ENCODE measurements around the gene NINJ1. TPM values are rescaled to one million over a fixed set of nuclear protein-coding genes. Genes with fewer than 3 reads are reported as not detected.
A peak's percentile ranks its signal among the peaks of the same experiment; 100 is the strongest.

NINJ1 gene
- total and polyA plus RNA-seq, 5 experiments from 2014 or later, result 33.8 to 97.6 (median 78.5) TPM

DNA sequence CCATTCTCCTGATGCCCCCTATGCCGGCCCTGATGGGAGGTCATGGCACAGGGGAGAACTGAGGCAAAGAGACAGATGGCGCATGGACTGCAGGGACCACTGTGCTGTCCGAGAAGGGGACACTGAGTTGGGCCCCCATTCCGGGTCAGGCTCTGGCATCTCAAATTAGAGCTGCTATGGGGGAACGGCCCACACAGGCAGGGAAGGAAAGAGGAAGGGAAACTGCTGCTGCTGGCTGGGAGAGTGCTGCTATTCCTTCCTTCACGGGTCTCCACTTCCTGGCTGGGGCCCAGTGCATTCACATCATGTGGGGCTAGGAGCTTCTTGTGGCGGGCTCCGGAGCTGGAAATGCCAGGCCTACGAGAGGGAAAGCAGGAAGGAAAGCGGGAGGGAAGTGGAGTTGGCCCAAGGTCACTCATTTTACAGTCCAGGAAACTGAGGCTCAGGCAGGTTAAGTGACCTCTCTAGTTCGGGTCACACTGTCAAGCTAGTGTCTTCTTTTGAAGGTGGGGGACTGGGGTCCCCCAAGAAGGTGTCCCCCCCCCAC, 39.3 kb downstream of the NINJ1 start:
- Mint-ChIP-seq H3K4me3 (peak overlapping the region; percentile 73 to 91 (median 87)), H3K9me3 (peaks cover 0 to 2% (median 0%) of the 10 kb centered on the region in 9 donors), H3K4me1 (peaks cover 42 to 79% (median 70%) of the 10 kb centered on the region in 4 donors), H3K27me3 (no peaks in the 10 kb centered on the region), H3K36me3 (peaks cover 0 to 3% (median 0%) of the 10 kb centered on the region in 3 donors), H3K27ac (peak overlapping the region; percentile 91 to 98 (median 97))
- DNase-seq (peak in 3 of 10 donors; percentile 20 to 38 (median 36)), ATAC-seq (no peak)
- POLR2A ChIA-PET, result interaction anchor here (0.5 to 12.1 kb wide), 20 partner anchors 12 to 392 kb away, joined by 3 to 221 read pairs (median 6); partner anchors contain the start of gene NINJ1

DNA sequence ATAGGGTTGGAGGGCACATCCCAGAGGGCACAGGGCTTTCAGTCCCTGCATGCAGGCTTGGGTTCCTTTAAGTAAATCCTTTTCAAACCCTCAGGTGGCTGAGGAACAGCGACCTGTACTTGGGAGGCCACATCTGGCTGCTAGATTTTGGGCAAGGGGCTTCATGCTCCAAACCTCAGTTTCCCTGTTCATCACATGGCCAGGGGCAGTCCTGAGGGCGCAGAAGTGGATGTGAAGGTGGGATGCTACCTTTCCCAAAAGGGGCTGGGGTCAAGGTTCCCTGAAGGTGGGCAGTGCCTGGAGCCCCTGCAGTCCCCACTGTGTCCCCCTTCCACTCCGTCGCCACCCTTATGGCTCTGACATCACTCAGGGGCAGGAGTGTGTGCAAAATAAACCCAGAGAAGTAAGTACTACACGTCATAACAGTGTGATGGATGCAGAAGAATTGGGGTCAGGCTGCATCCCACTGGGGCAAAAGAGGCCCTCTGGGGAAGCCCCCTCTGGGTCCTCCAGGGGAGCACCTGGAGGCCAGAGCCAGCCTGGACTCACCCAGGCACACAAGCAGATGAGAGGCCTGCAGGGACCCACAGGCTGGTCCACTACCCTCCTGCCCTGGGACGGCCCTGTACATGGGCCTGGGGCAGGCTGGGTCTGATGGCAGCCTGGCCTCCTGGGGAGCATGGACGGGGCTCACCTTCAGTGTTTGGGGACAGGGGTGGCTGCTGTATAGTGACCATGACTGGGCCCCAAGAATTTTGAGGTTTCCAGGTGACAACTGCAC, 40.0 kb downstream of the NINJ1 start:
- Mint-ChIP-seq H3K27ac (peak overlapping the region; percentile 91 to 98 (median 97)), H3K4me3 (peak overlapping the region; percentile 73 to 91 (median 87)), H3K9me3 (peaks cover 0 to 2% (median 0%) of the 10 kb centered on the region in 9 donors), H3K36me3 (peaks cover 0 to 3% (median 0%) of the 10 kb centered on the region in 3 donors), H3K27me3 (no peaks in the 10 kb centered on the region), H3K4me1 (peaks cover 42 to 79% (median 63%) of the 10 kb centered on the region in 4 donors)
- DNase-seq (peak in 1 of 10 donors; percentile 62), ATAC-seq (no peak)
- POLR2A ChIA-PET, result interaction anchor here (1.0 to 12.1 kb wide), 12 partner anchors 11 to 81 kb away, joined by 3 to 221 read pairs (median 11); partner anchors contain the start of gene NINJ1

DNA sequence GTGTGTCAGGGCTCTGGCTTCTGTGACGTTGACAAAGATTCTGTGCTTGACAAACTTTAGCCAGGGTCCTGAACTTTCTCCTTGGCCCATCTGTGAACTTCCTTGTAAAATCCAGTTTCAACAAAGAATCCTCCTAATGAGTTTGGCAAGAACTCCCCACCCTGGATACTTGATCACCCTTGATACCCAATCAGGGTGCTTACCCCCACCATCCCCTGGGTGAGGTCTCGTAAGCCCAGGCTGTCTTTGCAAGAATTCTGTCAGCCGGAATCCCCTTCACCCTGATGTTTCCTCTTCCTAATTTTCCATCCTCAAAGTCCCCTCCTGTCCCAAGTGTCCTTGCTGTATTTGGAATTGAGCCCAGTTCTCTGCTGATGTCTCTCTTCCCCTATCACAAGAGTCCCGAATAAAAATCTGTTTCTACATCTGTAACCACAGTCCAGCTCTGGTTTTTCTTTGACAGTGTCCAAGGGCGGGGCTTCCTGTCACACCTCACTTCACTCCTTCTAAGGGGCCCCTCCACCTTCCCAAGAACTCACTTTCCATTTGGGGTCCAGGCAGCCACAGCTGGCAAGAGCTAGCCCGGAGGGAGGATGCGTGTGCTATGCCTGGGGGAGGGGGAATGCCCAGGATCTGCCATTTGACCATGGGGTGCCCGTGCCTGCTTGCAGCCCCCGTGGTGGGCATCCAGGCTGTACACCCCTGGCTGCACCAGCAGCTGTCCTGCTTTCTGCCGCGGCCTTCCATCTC, 40.7 kb downstream of the NINJ1 start:
- Mint-ChIP-seq H3K36me3 (peaks cover 0 to 7% (median 0%) of the 10 kb centered on the region in 3 donors), H3K27me3 (no peaks in the 10 kb centered on the region), H3K4me3 (peak overlapping the region; percentile 3 to 87 (median 62)), H3K4me1 (peaks cover 42 to 77% (median 58%) of the 10 kb centered on the region in 4 donors), H3K27ac (peak overlapping the region; percentile 91 to 98 (median 97)), H3K9me3 (peaks cover 0 to 2% (median 0%) of the 10 kb centered on the region in 9 donors)
- ATAC-seq (no peak), DNase-seq (peak in 1 of 10 donors; percentile 60)
- POLR2A ChIA-PET, result interaction anchor here (1.0 to 12.1 kb wide), 7 partner anchors 10 to 81 kb away, joined by 3 to 221 read pairs (median 7); partner anchors contain the start of gene NINJ1

DNA sequence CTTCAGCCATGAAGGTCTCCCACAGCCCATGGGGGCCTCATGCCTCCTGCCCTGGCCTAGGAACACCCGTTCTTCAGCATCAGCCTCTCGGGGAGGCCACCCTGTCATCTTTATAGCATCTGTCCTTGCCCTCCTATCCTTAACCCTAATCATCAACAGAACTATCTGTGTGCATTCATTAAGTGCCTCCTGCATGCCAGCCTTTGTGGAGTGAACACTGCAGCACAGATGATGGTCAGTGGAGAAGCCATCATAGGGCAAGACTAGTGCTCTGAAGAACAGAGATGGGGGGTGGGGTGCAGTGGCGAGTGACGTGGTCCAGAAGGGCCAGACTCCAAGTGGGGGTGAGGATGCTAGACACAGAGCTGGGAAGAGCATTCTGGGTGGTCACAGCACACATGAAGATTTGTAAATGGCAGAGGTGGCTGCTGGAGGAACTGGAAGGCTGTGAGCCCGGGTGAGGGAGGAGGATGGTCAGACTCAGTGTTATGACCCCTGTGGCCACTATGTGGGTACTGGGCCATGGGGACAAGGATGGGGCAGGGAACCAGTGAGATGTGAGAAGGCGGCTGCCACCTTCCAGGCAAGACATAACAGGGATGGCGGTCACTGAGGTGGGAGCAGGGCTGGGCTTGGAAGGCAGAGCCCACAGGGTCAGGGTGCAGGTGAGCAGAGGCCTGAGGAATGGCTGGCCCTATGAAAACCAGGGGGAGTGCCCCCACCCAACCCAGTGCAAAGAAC, 41.6 kb downstream of the NINJ1 start:
- POLR2A ChIA-PET, result interaction anchor here (1.0 to 12.1 kb wide), 7 partner anchors 9 to 72 kb away, joined by 3 to 221 read pairs (median 7); no protein-coding TSS in a partner anchor
- Mint-ChIP-seq H3K4me1 (peaks cover 34 to 68% (median 49%) of the 10 kb centered on the region in 4 donors), H3K9me3 (peaks cover 0 to 2% (median 0%) of the 10 kb centered on the region in 9 donors), H3K36me3 (peaks cover 0 to 13% (median 0%) of the 10 kb centered on the region in 3 donors), H3K27me3 (no peaks in the 10 kb centered on the region), H3K27ac (peak overlapping the region; percentile 77 to 98 (median 97)), H3K4me3 (peak overlapping the region in 7 of 10 donors; percentile 15 to 83 (median 40))
- DNase-seq (peak in 1 of 10 donors; percentile 24), ATAC-seq (no peak)

DNA sequence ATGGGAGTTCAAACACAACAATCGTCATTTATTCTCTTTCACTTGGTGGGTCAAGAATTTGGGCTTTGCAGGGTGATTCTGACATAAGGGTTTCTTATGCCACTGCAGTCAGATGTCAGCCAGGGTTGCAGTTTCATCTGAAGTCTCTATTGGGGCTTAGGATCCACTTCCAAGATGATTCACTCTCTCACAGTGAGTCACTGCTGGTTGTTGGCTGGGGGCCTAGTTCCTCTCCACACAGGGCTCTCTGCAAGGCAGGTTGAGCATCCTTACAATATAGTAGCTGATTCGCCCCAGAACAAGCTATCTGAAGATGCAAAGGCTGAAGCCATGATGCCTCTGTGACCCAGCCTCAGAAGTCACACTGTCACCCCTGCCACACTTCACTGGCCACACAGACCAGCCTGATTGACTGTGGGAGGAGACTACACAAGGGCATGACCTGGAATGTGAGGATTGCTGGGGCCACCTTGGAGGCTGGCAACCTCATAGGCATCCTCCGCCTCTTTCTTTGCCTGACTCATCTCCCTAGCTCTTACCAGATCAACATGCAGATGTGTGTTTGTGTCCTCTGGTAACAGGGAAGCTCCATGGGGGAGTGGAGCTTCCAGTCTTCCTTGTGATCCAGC, 42.5 kb downstream of the NINJ1 start:
- peak overlapping the region; percentile 1 to 98 (median 94) for H3K27ac Mint-ChIP-seq
- H3K27me3 Mint-ChIP-seq, result no peaks in the 10 kb centered on the region
- peaks cover 30 to 64% (median 44%) of the 10 kb centered on the region in 4 donors for H3K4me1 Mint-ChIP-seq
- POLR2A ChIA-PET, result interaction anchor here (0.6 to 12.1 kb wide), 8 partner anchors 14 to 240 kb away, joined by 3 to 221 read pairs (median 4); no protein-coding TSS in a partner anchor
- H3K4me3 Mint-ChIP-seq, result no peak overlapping the region
- peaks cover 0 to 22% (median 3%) of the 10 kb centered on the region in 3 donors for H3K36me3 Mint-ChIP-seq
- peaks cover 0 to 2% (median 0%) of the 10 kb centered on the region in 9 donors for H3K9me3 Mint-ChIP-seq
- ATAC-seq (no peak), DNase-seq (peak in 2 of 10 donors; percentile 39 to 45)

DNA sequence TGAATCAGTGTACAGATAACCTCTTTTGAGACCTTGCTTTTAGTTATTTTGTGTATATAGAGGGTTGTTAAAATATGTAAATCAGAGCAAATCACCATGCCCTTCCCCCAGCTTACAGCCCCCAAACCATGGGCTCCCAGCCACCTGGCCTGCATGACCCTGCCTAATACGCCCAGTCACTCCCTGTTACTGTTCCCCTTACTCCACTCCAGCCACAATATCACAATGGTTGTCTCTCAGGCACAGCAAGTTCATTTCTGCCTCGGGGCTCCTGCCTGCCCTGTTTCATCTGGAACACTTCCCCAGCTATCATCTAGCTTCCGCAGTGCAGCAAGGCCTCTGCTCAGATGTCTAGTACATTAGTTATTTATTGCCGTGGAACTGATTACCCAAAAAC, 43.0 kb downstream of the NINJ1 start:
- peaks cover 0 to 27% (median 5%) of the 10 kb centered on the region in 3 donors for H3K36me3 Mint-ChIP-seq
- peaks cover 30 to 65% (median 45%) of the 10 kb centered on the region in 4 donors for H3K4me1 Mint-ChIP-seq
- peak overlapping the region; percentile 24 to 93 (median 78) for H3K27ac Mint-ChIP-seq
- H3K27me3 Mint-ChIP-seq, result no peaks in the 10 kb centered on the region
- peaks cover 0 to 2% (median 0%) of the 10 kb centered on the region in 9 donors for H3K9me3 Mint-ChIP-seq
- POLR2A ChIA-PET, result interaction anchor here (0.6 to 12.1 kb wide), 7 partner anchors 16 to 239 kb away, joined by 3 to 221 read pairs (median 5); no protein-coding TSS in a partner anchor
- DNase-seq (peak in 1 of 10 donors; percentile 9), ATAC-seq (no peak)
- no peak overlapping the region for H3K4me3 Mint-ChIP-seq

DNA sequence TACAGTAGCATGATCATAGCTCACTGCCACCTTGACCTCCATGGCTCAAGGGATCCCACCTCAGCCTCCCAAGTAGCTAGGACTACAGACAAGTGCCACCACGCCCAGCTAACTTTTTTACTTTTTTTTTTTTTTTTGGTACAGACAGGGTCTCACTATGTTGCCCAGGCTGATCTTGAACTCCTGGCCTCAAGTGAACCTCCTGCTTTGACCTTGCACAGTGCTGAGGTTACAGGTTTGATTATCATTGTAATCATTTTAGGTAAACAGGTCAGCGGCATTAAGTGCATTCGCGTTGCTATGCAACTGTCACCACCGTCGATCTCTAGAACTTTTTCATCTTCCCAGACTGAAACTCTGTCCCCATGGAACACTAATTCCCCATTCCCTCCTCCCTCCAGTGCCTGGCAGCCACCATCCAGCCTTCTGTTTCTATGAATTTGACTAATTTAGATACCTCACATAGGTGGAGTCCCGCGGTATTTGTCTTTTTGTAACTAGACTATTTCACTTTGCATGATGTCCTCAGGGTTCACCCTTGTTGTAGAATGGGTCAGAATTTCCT, 43.9 kb downstream of the NINJ1 start:
- Mint-ChIP-seq H3K4me1 (peaks cover 30 to 65% (median 46%) of the 10 kb centered on the region in 4 donors), H3K27ac (peak overlapping the region; percentile 58 to 93 (median 76)), H3K9me3 (peaks cover 0 to 2% (median 0%) of the 10 kb centered on the region in 9 donors), H3K27me3 (no peaks in the 10 kb centered on the region), H3K4me3 (peak overlapping the region in 1 of 10 donors; percentile 3), H3K36me3 (peaks cover 0 to 36% (median 12%) of the 10 kb centered on the region in 3 donors)
- ATAC-seq, result no peak
- POLR2A ChIA-PET, result interaction anchor here (0.7 to 12.1 kb wide), 5 partner anchors 26 to 129 kb away, joined by 3 to 221 read pairs (median 4); no protein-coding TSS in a partner anchor
- DNase-seq, result peak in 1 of 10 donors; percentile 22

DNA sequence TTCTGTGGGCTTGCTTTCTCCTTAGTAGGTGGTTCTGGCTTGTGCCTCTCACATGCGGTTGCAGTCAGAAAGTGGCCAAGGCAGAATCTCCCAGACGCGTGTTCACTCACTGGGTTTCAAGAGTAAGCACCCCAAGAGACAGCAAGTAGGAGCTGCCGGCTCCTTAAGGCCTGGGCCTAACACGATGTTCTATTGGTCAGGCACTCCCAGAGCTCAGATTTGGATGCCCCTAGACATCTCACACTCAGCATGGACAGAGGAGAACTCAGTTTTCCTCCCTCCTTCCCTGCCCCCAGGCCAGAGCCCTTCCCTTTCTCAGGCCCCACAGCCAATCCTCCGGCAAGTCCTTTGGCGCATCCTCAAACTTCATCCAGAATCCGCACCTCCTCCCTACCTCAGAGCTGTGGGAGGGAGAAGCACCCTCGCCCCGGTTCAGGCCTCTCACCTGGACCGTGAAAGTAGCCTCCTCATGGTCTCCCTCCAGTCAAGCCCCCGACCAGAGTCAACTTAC, 44.5 kb downstream of the NINJ1 start:
- DNase-seq (peak in 1 of 10 donors; percentile 37), ATAC-seq (no peak)
- H3K27me3 Mint-ChIP-seq, result no peaks in the 10 kb centered on the region
- peak overlapping the region; percentile 68 to 93 (median 81) for H3K27ac Mint-ChIP-seq
- POLR2A ChIA-PET, result interaction anchor here (0.9 to 12.1 kb wide), 5 partner anchors 11 to 86 kb away, joined by 3 to 221 read pairs (median 4); no protein-coding TSS in a partner anchor
- no peak overlapping the region for H3K4me3 Mint-ChIP-seq
- peaks cover 0 to 41% (median 12%) of the 10 kb centered on the region in 3 donors for H3K36me3 Mint-ChIP-seq
- H3K4me1 Mint-ChIP-seq, result peaks cover 27 to 62% (median 42%) of the 10 kb centered on the region in 4 donors
- peaks cover 0 to 2% (median 0%) of the 10 kb centered on the region in 9 donors for H3K9me3 Mint-ChIP-seq

DNA sequence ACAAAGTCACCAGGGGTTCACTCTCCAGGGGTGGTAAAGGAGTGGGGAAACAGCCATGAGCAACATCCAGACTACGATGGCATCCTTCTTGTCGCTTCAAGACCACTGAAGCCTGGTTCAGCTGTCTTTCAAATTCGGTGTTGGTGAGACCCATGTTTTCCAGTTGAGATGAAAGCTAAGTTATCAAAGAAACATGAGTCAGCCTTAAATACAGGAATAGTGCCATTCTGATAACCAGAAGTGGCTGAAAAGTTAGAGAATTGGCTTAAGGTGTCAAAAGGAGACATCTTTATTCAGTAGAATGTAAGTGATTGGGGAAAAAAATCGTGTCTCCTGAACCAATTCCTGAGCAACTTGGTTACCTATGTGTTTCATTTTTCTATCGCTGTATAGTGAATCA, 45.0 kb downstream of the NINJ1 start:
- H3K9me3 Mint-ChIP-seq, result peaks cover 0 to 2% (median 0%) of the 10 kb centered on the region in 9 donors
- H3K27me3 Mint-ChIP-seq, result no peaks in the 10 kb centered on the region
- H3K4me3 Mint-ChIP-seq, result no peak overlapping the region
- POLR2A ChIA-PET, result interaction anchor here (0.9 to 12.1 kb wide), 5 partner anchors 11 to 85 kb away, joined by 3 to 221 read pairs (median 4); no protein-coding TSS in a partner anchor
- DNase-seq (no peak), ATAC-seq (no peak)
- H3K4me1 Mint-ChIP-seq, result peaks cover 22 to 58% (median 38%) of the 10 kb centered on the region in 4 donors
- peaks cover 0 to 44% (median 12%) of the 10 kb centered on the region in 3 donors for H3K36me3 Mint-ChIP-seq
- H3K27ac Mint-ChIP-seq, result peak overlapping the region; percentile 12 to 93 (median 77)

DNA sequence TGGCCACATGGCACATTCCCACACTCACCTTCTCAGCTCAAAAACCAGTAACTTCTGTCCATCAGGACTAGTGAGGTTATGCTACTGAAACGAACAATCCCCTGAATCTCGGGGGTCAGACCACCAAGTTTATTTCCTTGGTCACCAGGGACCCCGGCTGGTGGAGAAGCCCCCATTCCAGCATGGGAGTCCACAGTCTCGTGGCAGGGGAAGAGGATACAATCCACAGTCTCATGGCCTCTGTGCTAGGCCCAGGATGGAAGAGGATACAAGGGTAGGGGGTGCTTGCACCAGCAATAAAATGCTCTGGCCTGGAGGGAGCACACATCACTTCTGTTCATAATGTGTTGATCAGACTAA, 45.4 kb downstream of the NINJ1 start:
- DNase-seq (peak in 1 of 10 donors; percentile 27), ATAC-seq (no peak)
- H3K27ac Mint-ChIP-seq, result peak overlapping the region; percentile 12 to 93 (median 76)
- POLR2A ChIA-PET, result interaction anchor here (0.9 to 12.1 kb wide), 8 partner anchors 9 to 85 kb away, joined by 3 to 221 read pairs (median 4); no protein-coding TSS in a partner anchor
- peaks cover 0 to 2% (median 0%) of the 10 kb centered on the region in 9 donors for H3K9me3 Mint-ChIP-seq
- H3K4me1 Mint-ChIP-seq, result peaks cover 21 to 58% (median 38%) of the 10 kb centered on the region in 4 donors
- peaks cover 0 to 46% (median 14%) of the 10 kb centered on the region in 3 donors for H3K36me3 Mint-ChIP-seq
- no peak overlapping the region for H3K4me3 Mint-ChIP-seq
- no peaks in the 10 kb centered on the region for H3K27me3 Mint-ChIP-seq
